GM21528 (cell line): ENCODE data around the gene GRIK3.

ENCODE experiments used
- ATAC-seq: cut with Tn5 transposase; IDR thresholded peaks from one replicate; pipeline ENCODE4 v1.9.1; 2021; ENCODE audit warnings: mild to moderate bottlenecking, moderate library complexity; ENCODE audit not compliant: unreplicated experiment, low FRiP score

The GRIK3 gene

GRCh38 chr1:36803868-36804570, 230.3 kb downstream of the GRIK3 start:
- ATAC-seq: no peak

- no peak for ATAC-seq
Observed at GRCh38 chr1:36802018-36802417, 232.3 kb downstream of the GRIK3 start.

DNA sequence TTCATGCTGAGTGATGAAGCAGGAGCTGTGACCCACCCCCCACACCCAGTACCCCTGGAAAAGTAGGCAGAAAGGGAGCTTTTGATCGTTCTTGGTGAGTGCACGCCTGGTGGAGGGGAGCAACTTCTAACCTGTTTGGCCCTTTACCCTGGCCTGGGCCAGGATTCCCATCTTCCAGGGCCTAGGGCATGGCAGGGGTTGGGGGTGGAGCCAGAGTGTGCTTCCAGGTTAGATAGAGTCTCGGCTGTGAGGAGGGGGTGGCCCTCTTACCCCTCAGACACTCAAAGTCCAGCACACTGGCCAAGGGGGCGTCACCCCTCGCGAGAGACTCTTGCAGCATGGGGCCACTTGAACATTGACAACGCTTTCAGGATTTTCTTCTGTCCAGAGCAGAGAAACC, 236.6 kb downstream of the GRIK3 start:
- no peak for ATAC-seq

GRCh38 chr1:36796733-36797132, 237.6 kb downstream of the GRIK3 start:
- no peak for ATAC-seq

- no peak for ATAC-seq
Observed at GRCh38 chr1:36796106-36796590, 238.2 kb downstream of the GRIK3 start.

GRCh38 chr1:36794460-36794859, 239.9 kb downstream of the GRIK3 start:
- no peak for ATAC-seq

GRCh38 chr1:36793452-36793851, 240.9 kb downstream of the GRIK3 start:
- no peak for ATAC-seq

DNA sequence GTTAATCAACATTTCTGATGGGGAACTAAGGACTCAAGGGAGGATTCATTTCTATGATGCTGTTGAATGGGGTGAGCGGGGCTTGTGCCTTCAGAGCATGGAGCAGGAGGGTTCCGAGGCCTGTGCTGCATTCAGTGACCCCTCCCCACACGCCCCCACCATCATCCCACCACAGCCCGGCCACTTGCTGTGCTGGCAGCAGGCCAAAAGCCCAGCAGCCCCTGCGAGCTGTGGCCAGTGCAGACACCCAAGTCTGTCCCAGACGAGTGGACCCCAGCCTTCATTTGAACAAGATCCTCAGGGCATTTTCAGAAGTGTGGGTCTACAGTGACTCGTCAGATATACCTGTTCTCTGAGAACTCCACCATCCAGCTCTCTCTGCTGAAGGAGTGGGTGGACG, 242.0 kb downstream of the GRIK3 start:
- no peak for ATAC-seq

DNA sequence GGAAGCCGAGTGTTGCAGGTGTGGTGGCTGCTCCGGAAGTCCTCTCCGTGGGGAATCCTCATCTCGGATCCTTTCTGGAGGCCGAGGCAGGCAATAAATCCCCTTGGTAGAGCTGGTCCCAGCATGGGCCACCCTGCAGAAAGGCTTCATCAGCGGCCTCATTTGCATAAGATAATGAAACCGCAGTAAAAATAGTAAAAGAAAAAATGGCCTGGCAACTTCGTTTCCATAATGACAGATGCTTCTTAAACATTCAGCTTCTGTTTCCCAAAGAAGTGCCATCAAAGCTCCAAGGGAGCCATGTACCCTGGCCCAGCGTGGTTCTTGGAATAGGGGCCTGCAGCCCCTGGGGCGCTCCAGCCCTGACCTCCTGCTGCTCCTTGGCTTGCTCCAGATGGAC, 244.1 kb downstream of the GRIK3 start:
- ATAC-seq: no peak

DNA sequence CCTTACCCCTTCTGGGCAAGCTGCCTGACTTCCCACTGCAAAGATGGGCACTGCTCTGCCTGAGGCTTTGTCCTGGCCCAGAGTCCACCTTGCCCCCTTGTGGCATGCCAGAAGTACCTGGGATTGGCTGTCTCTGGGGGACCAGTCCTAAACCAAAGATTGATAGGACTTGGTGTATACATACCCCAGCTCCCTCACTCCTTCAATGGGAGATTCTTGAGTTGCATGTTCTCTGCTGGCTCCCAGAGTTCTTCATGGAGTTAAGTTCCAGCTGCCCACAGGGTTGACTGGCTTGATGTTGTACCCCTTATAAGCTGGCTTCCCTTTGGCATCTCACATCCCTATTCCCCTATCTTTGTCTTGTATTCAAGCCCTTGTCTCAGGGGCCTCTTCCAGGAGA, 244.8 kb downstream of the GRIK3 start:
- ATAC-seq: no peak

GRCh38 chr1:36787312-36787913, 246.9 kb downstream of the GRIK3 start:
- no peak for ATAC-seq

GRCh38 chr1:36786425-36786824, 247.9 kb downstream of the GRIK3 start:
- no peak for ATAC-seq

- ATAC-seq: no peak
Observed at GRCh38 chr1:36784147-36784859, 250.0 kb downstream of the GRIK3 start.

GRCh38 chr1:36783475-36783874, 250.8 kb downstream of the GRIK3 start:
- ATAC-seq: no peak

DNA sequence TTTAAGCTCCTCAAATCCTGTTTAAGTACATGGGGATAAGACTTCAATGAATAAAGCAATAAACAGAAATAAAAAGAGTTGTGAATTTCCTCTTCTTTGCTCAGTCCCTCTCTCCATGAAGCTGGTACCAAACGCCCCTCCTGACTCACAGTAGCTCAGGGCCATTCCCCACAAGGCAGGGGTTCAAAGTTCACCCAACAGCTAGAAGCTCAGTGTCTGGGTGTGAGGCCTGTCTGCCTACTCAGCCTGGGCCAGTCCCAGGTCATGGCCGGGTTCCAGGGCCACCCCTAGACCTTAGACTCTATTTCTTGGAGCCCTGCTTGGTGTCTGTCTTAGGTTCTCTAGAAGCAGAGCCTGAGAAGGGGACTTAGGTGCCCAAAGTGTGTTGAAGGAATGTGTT, 251.5 kb downstream of the GRIK3 start:
- no peak for ATAC-seq

DNA sequence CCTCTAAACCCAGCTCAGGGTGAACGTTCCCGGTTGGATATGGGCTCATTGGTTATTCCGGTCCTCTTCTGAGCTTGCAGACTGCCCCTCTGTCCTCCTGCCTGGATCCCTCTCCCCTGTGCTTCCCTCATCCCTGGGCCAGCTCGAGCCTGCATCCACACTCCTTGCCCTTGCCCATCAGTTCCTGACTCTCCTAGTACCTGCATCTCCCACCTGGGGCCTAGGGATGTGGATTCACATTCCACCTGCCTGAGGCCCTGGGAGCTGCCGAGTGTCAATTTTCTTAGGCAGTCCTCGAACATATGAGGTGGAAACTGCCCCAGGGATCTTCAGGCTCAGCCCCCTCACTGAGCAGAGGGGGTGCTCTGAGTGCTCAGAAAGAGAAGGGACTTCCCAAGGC, 252.2 kb downstream of the GRIK3 start:
- no peak for ATAC-seq

DNA sequence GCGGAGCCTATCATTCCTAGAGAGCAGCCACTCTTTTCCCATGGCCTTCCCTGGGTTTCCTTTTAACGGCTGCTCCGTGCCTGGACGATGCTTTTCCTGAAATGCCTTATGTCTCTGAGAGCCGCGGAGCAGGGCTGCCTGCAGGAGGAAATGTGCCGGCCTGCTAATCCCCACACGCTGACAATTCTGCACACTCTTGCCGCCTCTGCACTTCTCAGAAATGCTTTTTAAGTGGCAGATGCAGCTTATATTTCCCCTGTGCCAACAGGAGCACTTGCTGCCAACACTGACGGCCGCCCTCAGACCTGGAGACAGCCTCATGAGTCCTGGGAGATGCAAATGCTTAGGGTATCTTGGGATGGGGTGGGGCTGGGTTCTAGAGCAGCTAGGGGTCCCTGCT, 253.2 kb downstream of the GRIK3 start:
- ATAC-seq: no peak

- no peak for ATAC-seq
Observed at GRCh38 chr1:36778740-36779139, 255.6 kb downstream of the GRIK3 start.

DNA sequence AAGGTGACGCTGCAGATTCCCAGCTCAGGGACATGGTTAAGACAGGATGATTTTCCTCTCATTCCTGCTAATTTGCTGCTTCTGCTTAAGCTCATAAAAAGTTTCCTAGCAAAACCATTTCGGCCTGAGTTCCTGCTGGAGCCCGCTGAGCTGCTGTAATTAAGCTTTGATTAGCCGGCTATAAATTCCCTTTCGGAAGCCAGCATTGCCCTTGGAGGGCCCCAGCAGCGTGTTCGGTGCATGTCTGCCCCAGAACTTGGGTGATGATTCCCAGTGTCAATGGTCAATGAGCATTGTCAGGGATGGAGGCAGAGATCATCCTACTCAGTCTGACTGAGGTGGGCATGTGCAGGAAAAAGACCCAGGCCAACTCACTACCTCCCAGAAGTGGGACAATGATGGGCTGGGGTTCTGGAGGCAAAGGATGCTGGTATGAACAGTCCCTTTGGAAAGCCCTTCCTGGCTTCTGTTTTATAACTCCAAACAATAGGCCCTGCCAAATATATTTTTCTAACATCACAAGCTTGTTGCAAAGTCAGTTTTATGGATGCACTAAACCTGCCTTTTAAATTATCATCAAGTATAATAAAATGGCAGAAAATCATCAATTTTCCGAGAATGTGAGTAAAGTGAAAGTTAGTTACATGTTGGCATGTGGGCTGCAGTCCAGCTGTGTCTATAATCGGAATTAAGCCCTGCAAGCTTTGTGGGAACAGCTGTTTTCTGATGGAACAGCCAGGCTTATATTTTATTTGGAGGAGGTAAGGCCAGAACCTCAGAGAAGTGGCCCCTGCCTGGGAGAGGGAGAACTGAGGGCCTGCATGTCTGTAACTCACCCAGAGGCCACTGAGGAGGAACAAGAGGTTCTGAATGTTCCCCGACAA, 257.1 kb downstream of the GRIK3 start:
- no peak for ATAC-seq

DNA sequence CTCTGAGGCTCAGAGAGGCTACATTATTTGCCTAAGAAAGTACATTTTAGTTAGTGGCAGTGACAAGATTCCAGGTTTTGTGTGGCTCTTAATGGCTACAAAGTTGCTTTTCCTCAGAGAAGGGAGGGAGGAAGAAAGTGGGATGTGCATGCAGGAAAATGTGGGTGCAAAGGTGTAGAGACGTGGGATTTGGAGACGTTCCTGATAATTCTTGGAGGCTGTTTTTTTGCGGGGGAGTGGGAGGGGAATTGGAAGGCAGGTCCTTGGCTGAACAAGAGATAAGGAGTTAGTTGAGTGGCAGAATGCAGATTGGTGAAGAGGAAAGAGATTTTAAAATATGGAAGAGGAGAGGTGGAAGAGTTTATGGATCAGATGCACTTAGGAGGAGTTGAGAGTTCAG, 258.1 kb downstream of the GRIK3 start:
- ATAC-seq: no peak

DNA sequence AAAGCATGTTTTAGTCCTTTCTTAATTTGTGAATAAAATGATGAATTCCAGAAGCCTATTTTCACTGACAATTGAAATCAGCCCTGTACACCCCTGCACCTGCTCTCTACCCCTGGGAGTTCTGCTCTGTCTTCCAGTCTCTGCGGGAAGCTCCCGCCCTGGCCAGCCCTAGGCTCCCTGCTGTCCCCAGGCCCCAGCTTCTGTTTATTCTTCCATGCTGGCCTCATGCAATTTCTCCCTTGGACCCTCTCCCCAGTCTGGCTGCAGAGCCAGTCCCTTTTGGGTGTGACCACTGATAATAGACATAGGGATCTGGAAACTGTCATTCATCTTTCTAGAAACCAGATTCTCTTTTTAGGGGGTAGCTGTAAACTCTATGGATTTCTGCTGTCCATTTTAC, 258.6 kb downstream of the GRIK3 start:
- ATAC-seq: no peak
